ENCODE measurements around the gene GARIN5A.

The GARIN5A gene

DNA sequence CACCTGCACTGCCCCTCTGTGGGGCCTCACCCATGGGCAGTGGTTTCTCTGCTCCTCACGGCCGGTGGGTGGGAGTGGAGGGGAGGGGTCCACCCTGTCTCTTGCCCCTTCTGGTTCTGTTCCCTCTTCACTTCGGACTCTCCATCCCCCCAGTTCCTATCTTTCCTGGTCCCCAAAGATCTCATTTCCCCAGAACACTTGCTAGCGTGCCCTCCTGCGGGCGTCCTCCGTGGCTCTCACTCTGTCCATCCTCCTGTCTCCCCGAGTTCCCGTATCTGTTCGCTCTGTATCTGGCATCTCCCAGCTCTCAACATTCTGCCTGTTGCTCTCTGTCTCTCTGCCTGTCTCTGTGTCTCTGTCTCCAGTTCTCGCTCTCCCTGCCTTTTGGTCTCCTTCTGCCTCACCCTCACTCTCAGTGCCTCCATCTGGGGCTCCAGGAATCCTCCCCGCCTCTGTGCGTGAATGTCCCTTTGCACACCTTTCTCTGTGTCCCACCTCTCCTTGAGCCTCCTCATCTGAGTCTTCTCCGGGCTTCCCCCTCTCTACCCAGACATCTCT is 57.5 kb downstream of the GARIN5A start:
- in situ Hi-C loops (cut with HindIII; ENCODE audit: low pct_ligation_motif_present, low sequenced_read_pairs): no loop called here
- H3K4me3 ChIP-seq (ENCODE audit: low read depth, low read length): no peak overlapping the region
- H3K27ac ChIP-seq: no peak overlapping the region
- H3K36me3 ChIP-seq (replicated peaks): no peaks in the 10 kb centered on the region
- DNase-seq: no peak
- H3K27me3 ChIP-seq (replicated peaks): peaks cover 12% of the 10 kb centered on the region
- TF ChIP-seq, protein P1, sequence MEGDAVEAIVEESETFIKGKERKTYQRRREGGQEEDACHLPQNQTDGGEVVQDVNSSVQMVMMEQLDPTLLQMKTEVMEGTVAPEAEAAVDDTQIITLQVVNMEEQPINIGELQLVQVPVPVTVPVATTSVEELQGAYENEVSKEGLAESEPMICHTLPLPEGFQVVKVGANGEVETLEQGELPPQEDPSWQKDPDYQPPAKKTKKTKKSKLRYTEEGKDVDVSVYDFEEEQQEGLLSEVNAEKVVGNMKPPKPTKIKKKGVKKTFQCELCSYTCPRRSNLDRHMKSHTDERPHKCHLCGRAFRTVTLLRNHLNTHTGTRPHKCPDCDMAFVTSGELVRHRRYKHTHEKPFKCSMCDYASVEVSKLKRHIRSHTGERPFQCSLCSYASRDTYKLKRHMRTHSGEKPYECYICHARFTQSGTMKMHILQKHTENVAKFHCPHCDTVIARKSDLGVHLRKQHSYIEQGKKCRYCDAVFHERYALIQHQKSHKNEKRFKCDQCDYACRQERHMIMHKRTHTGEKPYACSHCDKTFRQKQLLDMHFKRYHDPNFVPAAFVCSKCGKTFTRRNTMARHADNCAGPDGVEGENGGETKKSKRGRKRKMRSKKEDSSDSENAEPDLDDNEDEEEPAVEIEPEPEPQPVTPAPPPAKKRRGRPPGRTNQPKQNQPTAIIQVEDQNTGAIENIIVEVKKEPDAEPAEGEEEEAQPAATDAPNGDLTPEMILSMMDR (IDR thresholded peaks at IDR 0.05; ENCODE audit: low read depth, low read length, missing control alignments): no peak

DNA sequence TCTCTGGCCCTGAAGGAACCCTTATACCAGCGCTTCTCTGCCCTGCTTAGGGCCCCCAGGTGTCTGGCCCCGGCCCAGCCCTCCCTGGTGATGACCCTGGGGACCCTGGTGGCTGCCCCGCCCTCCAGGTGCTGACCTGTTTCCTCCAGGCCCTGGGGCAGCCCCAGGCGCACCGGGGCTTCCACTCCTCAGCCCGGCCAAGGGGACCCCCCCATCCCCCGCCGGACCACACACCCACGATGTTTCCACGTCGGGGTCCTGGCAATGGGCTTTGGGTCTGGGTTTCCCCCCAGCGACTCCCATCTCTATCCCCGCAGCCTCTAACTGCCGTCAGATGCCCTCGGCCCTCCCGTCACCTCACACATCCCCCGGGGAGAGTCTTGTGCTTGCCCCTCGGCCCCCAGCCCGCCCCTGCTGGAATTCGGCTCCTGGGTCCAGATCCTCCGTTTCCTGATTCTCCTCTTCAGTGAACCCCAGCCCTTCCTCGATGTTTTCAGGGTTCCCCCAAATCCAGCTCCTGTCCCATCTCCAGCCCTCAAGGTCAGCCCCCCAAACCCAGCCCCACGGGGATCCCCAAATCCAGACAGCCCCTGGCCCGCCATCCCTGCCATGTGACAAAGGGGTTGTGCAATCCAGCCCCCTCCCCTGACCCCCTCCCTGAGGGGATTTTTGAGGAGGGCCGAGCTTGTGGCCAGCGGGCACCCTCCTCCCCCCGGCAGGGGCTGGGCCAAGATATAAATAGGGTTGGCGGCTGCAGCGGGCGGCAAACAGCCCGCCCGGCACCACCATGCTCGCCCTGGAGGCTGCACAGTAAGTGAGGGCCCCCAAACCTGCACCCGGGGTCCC is 58.2 kb downstream of the GARIN5A start, which contains the start of gene SPIB:
SPIB (plus strand) TSS at position 763 of the 846 bp plus-strand sequence; CDS start at position 788, 25 bp downstream.
- peaks cover 12% of the 10 kb centered on the region for H3K27me3 ChIP-seq (replicated peaks)
- H3K36me3 ChIP-seq (replicated peaks): no peaks in the 10 kb centered on the region
- no peak for DNase-seq
- H3K27ac ChIP-seq: no peak within 1 kb of the TSS
- no peak within 1 kb of the TSS for H3K4me3 ChIP-seq (ENCODE audit: low read depth, low read length)
- TF ChIP-seq, protein P1 (IDR thresholded peaks at IDR 0.05; ENCODE audit: low read depth, low read length, missing control alignments): no peak
- in situ Hi-C loops (cut with HindIII; ENCODE audit: low pct_ligation_motif_present, low sequenced_read_pairs): no loop called here

- Histone ChIP-seq H3K4me3 (ENCODE audit: low read depth, low read length) (no peak overlapping the region), H3K27ac (no peak overlapping the region), H3K36me3 (replicated peaks) (no peaks in the 10 kb centered on the region), H3K27me3 (replicated peaks) (peaks cover 12% of the 10 kb centered on the region)
- in situ Hi-C loops (cut with HindIII; ENCODE audit: low pct_ligation_motif_present, low sequenced_read_pairs): no loop called here
- no peak for DNase-seq
- TF ChIP-seq, protein P1 (IDR thresholded peaks at IDR 0.05; ENCODE audit: low read depth, low read length, missing control alignments): no peak
Observed at GRCh38 chr19:50417111-50418081, 59.3 kb downstream of the GARIN5A start.

Data from brain microvascular endothelial cell (primary cell).